ENCODE measurements around the gene RHO. TPM values are rescaled to one million over a fixed set of nuclear protein-coding genes. Genes with fewer than 3 reads are reported as not detected.
"Not testable (repeated sequence)": the region's sequence is repeated elsewhere in the genome, so short reads cannot be mapped to it uniquely, and the experiment has no call there.

RHO gene
- total RNA-seq, 2 experiments from 2014 or later = not detected

GRCh38 chr3:129490273-129490675, 38.2 kb upstream of the RHO start:
- CTCF ChIA-PET = interaction anchor here (0.6 to 2.3 kb wide), 37 partner anchors 9 to 452 kb away, joined by 3 to 13 read pairs (median 3); partner anchors contain the start of genes IFT122 and MBD4

GRCh38 chr3:129491077-129491476, 37.4 kb upstream of the RHO start:
- H3K36me3 Mint-ChIP-seq (ENCODE audit: low read depth); H3K4me1 Mint-ChIP-seq (ENCODE audit: low read depth); H3K4me3 Mint-ChIP-seq; ATAC-seq; H3K27ac Mint-ChIP-seq; DNase-seq; H3K9me3 Mint-ChIP-seq; H3K27me3 Mint-ChIP-seq: not testable (repeated sequence)
- intact Hi-C loops (cut with micrococcal nuclease) = loop anchor here (2.0 to 10.0 kb wide), 3 partner anchors 124 to 444 kb away; no protein-coding TSS in a partner anchor
- ChIA-PET POLR2A (interaction anchor here (1.1 kb wide), 1 partner anchor 92 kb away, joined by 4 read pairs; no protein-coding TSS in a partner anchor), CTCF (interaction anchor here (1.0 to 2.3 kb wide), 11 partner anchors 15 to 443 kb away, joined by 3 to 13 read pairs (median 7); partner anchors contain the start of genes IFT122 and MBD4)

More at GRCh38 chr3:129490273-129490675, 38.2 kb upstream of the RHO start:
- H3K4me3 Mint-ChIP-seq = no peak overlapping the region
- H3K27ac Mint-ChIP-seq = no peak overlapping the region
- peak; percentile 99 for ATAC-seq
- peak; percentile 59 for DNase-seq
- POLR2A ChIA-PET = interaction anchor here (0.9 to 1.1 kb wide), 2 partner anchors 90 to 93 kb away, joined by 3 to 4 read pairs; no protein-coding TSS in a partner anchor
- no peaks in the 10 kb centered on the region for H3K9me3 Mint-ChIP-seq
- TF ChIP-seq CTCF (IDR thresholded peaks at IDR 0.05) = peak; percentile 76
- H3K36me3 Mint-ChIP-seq (ENCODE audit: low read depth) = no peaks in the 10 kb centered on the region
- intact Hi-C loops (cut with micrococcal nuclease) = loop anchor here (2.0 to 10.0 kb wide), 3 partner anchors 125 to 445 kb away; no protein-coding TSS in a partner anchor
- no peaks in the 10 kb centered on the region for H3K27me3 Mint-ChIP-seq
- H3K4me1 Mint-ChIP-seq (ENCODE audit: low read depth) = no peaks in the 10 kb centered on the region

GRCh38 chr3:129491794-129492193, 36.6 kb upstream of the RHO start:
- Mint-ChIP-seq H3K36me3 (ENCODE audit: low read depth) (no peaks in the 10 kb centered on the region), H3K9me3 (no peaks in the 10 kb centered on the region), H3K27ac (no peak overlapping the region), H3K4me1 (ENCODE audit: low read depth) (no peaks in the 10 kb centered on the region), H3K27me3 (no peaks in the 10 kb centered on the region), H3K4me3 (no peak overlapping the region)
- DNase-seq = no peak
- CTCF ChIA-PET = interaction anchor here (0.6 to 1.7 kb wide), 2 partner anchors 334 to 336 kb away, joined by 3 to 8 read pairs; no protein-coding TSS in a partner anchor
- no peak for TF ChIP-seq CTCF (IDR thresholded peaks at IDR 0.05)
- POLR2A ChIA-PET = interaction anchor here (1.2 kb wide), 1 partner anchor 112 kb away, joined by 3 read pairs; no protein-coding TSS in a partner anchor
- ATAC-seq = no peak
- intact Hi-C loops (cut with micrococcal nuclease) = loop anchor here (2.0 to 10.0 kb wide), 3 partner anchors 123 to 443 kb away; no protein-coding TSS in a partner anchor

- no peak for ATAC-seq
- intact Hi-C loops (cut with micrococcal nuclease) = loop anchor here (10.0 kb wide), 2 partner anchors 122 to 442 kb away; no protein-coding TSS in a partner anchor
- H3K27me3 Mint-ChIP-seq = no peaks in the 10 kb centered on the region
- H3K4me1 Mint-ChIP-seq (ENCODE audit: low read depth) = no peaks in the 10 kb centered on the region
- no peaks in the 10 kb centered on the region for H3K36me3 Mint-ChIP-seq (ENCODE audit: low read depth)
- ChIA-PET CTCF (interaction anchor here (1.7 to 1.8 kb wide), 2 partner anchors 109 to 333 kb away, joined by 6 to 8 read pairs; no protein-coding TSS in a partner anchor), POLR2A (interaction anchor here (1.2 kb wide), 1 partner anchor 111 kb away, joined by 3 read pairs; no protein-coding TSS in a partner anchor)
- no peak overlapping the region for H3K4me3 Mint-ChIP-seq
- no peak for DNase-seq
- H3K27ac Mint-ChIP-seq = no peak overlapping the region
- TF ChIP-seq CTCF (IDR thresholded peaks at IDR 0.05) = no peak
- H3K9me3 Mint-ChIP-seq = no peaks in the 10 kb centered on the region
These were observed 35.7 kb upstream of the RHO start for GRCh38 chr3:129492691-129493090.

GRCh38 chr3:129493206-129493605, 35.2 kb upstream of the RHO start:
- no peaks in the 10 kb centered on the region for H3K9me3 Mint-ChIP-seq
- POLR2A ChIA-PET = no interaction called here
- DNase-seq (no peak), ATAC-seq (no peak)
- H3K4me3 Mint-ChIP-seq = no peak overlapping the region
- H3K4me1 Mint-ChIP-seq (ENCODE audit: low read depth) = no peaks in the 10 kb centered on the region
- H3K27me3 Mint-ChIP-seq = no peaks in the 10 kb centered on the region
- no peaks in the 10 kb centered on the region for H3K36me3 Mint-ChIP-seq (ENCODE audit: low read depth)
- intact Hi-C loops (cut with micrococcal nuclease) = loop anchor here (10.0 kb wide), 2 partner anchors 122 to 442 kb away; no protein-coding TSS in a partner anchor
- TF ChIP-seq CTCF (IDR thresholded peaks at IDR 0.05) = no peak
- H3K27ac Mint-ChIP-seq = no peak overlapping the region
- CTCF ChIA-PET = interaction anchor here (1.7 to 1.8 kb wide), 2 partner anchors 110 to 332 kb away, joined by 6 to 8 read pairs; no protein-coding TSS in a partner anchor

GRCh38 chr3:129494499-129494898, 33.9 kb upstream of the RHO start:
- H3K36me3 Mint-ChIP-seq (ENCODE audit: low read depth); POLR2A ChIA-PET; H3K27ac Mint-ChIP-seq; H3K9me3 Mint-ChIP-seq; ATAC-seq; DNase-seq; H3K4me1 Mint-ChIP-seq (ENCODE audit: low read depth); H3K4me3 Mint-ChIP-seq; H3K27me3 Mint-ChIP-seq: not testable (repeated sequence)
- CTCF ChIA-PET = interaction anchor here (0.8 kb wide), 1 partner anchor 41 kb away, joined by 3 read pairs; no protein-coding TSS in a partner anchor
- intact Hi-C loops (cut with micrococcal nuclease) = loop anchor here (10.0 kb wide), 2 partner anchors 120 to 440 kb away; no protein-coding TSS in a partner anchor

- POLR2A ChIA-PET; H3K27me3 Mint-ChIP-seq; ATAC-seq; DNase-seq; H3K27ac Mint-ChIP-seq; H3K4me1 Mint-ChIP-seq (ENCODE audit: low read depth); H3K36me3 Mint-ChIP-seq (ENCODE audit: low read depth); H3K9me3 Mint-ChIP-seq; H3K4me3 Mint-ChIP-seq: not testable (repeated sequence)
- intact Hi-C loops (cut with micrococcal nuclease) = loop anchor here (10.0 kb wide), 2 partner anchors 120 to 440 kb away; no protein-coding TSS in a partner anchor
- CTCF ChIA-PET = interaction anchor here (0.8 kb wide), 1 partner anchor 41 kb away, joined by 3 read pairs; no protein-coding TSS in a partner anchor
These were observed 33.3 kb upstream of the RHO start for GRCh38 chr3:129495006-129495639.

GRCh38 chr3:129497876-129498275, 30.6 kb upstream of the RHO start:
- H3K4me1 Mint-ChIP-seq (ENCODE audit: low read depth); CTCF ChIA-PET; ATAC-seq; H3K9me3 Mint-ChIP-seq; DNase-seq; H3K27ac Mint-ChIP-seq; H3K36me3 Mint-ChIP-seq (ENCODE audit: low read depth); H3K4me3 Mint-ChIP-seq; H3K27me3 Mint-ChIP-seq; POLR2A ChIA-PET: not testable (repeated sequence)
- intact Hi-C loops (cut with micrococcal nuclease) = loop anchor here (10.0 kb wide), 2 partner anchors 117 to 437 kb away; no protein-coding TSS in a partner anchor

All from activated CD8-positive, alpha-beta T cell treated with anti-CD3 and anti-CD28 coated beads for 36 hours (primary cell).